ENCODE results near the gene USP21.

DNA sequence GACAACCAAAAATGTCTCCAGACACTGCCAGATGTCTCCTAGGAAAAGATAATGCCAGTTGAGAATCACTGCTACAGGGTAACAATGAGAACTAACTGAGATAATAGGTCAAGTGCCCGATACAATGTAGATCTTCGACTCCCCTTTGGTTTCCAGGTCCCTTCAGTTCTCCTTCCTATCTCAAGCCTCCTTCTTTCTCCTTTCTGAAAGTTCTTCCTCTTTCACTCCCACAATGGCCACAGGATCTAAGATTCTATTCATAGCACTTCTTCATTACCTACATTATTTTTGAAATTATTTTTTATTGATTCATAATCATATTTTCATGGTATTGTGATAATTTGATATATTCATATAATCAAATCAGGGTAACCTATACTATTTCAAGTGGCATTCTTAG lies 47.8 kb upstream of the USP21 start:
- TF ChIP-seq POLR2AphosphoS5 (IDR thresholded peaks at IDR 0.05; ENCODE audit: borderline replicate concordance, low read depth, low read length) (no peak), EZH2 (IDR thresholded peaks at IDR 0.05) (no peak)
